Measurements from ENCODE around the gene TERB1. TPM values are rescaled to one million over a fixed set of nuclear protein-coding genes. Genes with fewer than 3 reads are reported as not detected.

Gene TERB1
- total RNA-seq, 4 donors from 2014 or later: not detected

- 33 to 51% methylated on average over 2 to 4 of the region's 4 CpGs for WGBS, 2 donors
- no peaks in the 10 kb centered on the region for H3K9me3 ChIP-seq
- H3K27ac ChIP-seq: no peak overlapping the region
- peaks cover 0 to 14% (median 0%) of the 10 kb centered on the region in 3 donors for H3K4me1 ChIP-seq
- H3K4me3 ChIP-seq: no peak overlapping the region
- H3K27me3 ChIP-seq: no peaks in the 10 kb centered on the region
- peaks cover 28 to 94% (median 72%) of the 10 kb centered on the region in 3 donors for H3K36me3 ChIP-seq
- DNase-seq: no peak
- intact Hi-C loops (cut with DNase I): no loop called here
- TF ChIP-seq CTCF (IDR thresholded peaks at IDR 0.05) (no peak), POLR2A (IDR thresholded peaks at IDR 0.05) (no peak)
Measured at GRCh38 chr16:66728804-66729203, 72.6 kb downstream of the TERB1 start.

- DNase-seq: no peak
- 28 to 29% methylated on average over 3 of the region's 3 CpGs for WGBS, 2 donors
- Histone ChIP-seq H3K4me3 (no peak overlapping the region), H3K36me3 (peaks cover 23 to 94% (median 71%) of the 10 kb centered on the region in 3 donors), H3K4me1 (peaks cover 0 to 14% (median 0%) of the 10 kb centered on the region in 3 donors), H3K27ac (no peak overlapping the region), H3K9me3 (no peaks in the 10 kb centered on the region), H3K27me3 (no peaks in the 10 kb centered on the region)
- intact Hi-C loops (cut with DNase I): no loop called here
- TF ChIP-seq POLR2A (IDR thresholded peaks at IDR 0.05): no peak
- peak; percentile 48 to 72 (median 62) for TF ChIP-seq CTCF (IDR thresholded peaks at IDR 0.05)
Measured at GRCh38 chr16:66728117-66728787, 73.1 kb downstream of the TERB1 start.

DNA sequence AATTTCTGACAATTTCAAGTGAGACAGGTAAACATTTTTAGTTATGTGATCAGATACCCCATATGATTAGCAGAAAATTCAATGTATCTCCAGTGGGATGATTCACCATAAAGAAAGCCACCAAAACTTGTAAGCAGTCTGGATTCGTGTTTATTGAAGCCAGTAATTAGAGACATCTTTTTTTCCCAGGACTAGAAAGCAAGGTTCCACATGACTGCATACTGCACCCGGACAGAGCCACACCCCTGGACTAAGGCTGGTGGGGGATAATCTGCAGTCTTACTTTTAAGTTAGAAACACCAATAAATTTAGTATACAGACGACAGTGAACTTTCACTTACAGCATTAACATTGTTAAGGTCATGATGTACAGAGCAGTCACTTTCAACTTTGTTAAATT is 80.6 kb downstream of the TERB1 start:
- H3K4me3 ChIP-seq: no peak overlapping the region
- H3K27ac ChIP-seq: no peak overlapping the region
- WGBS, 2 donors: 39 to 54% methylated on average over 3 of the region's 3 CpGs
- H3K9me3 ChIP-seq: no peaks in the 10 kb centered on the region
- peaks cover 22 to 76% (median 29%) of the 10 kb centered on the region in 3 donors for H3K36me3 ChIP-seq
- intact Hi-C loops (cut with DNase I): no loop called here
- TF ChIP-seq POLR2A (IDR thresholded peaks at IDR 0.05) (no peak), CTCF (IDR thresholded peaks at IDR 0.05) (no peak)
- H3K4me1 ChIP-seq: peaks cover 0 to 5% (median 0%) of the 10 kb centered on the region in 3 donors
- no peak for DNase-seq
- no peaks in the 10 kb centered on the region for H3K27me3 ChIP-seq

DNA sequence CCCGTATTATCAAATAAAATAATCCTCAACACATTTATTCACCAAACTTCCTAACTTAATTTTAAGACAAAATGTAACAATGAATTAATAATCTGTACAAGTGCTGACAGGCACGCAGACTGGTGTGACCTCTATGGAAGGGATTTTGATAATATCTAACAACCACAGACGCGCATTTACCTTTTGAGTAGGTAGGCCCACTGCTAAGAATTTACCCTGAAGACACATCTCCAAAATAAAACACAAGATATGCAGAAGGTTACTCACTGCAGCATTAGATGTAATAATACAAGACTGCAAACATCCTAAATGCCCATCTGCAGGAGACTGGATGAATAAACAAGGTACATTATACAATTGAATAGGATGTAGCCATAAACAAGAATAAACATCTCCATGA is 82.1 kb downstream of the TERB1 start:
- peaks cover 10 to 60% (median 15%) of the 10 kb centered on the region in 3 donors for H3K36me3 ChIP-seq
- WGBS, 2 donors: 88 to 94% methylated on average over 4 of the region's 4 CpGs
- H3K4me3 ChIP-seq: no peak overlapping the region
- H3K27ac ChIP-seq: no peak overlapping the region
- H3K9me3 ChIP-seq: no peaks in the 10 kb centered on the region
- no peaks in the 10 kb centered on the region for H3K27me3 ChIP-seq
- TF ChIP-seq CTCF (IDR thresholded peaks at IDR 0.05) (no peak), POLR2A (IDR thresholded peaks at IDR 0.05) (no peak)
- H3K4me1 ChIP-seq: peaks cover 0 to 11% (median 0%) of the 10 kb centered on the region in 3 donors
- DNase-seq: no peak
- intact Hi-C loops (cut with DNase I): no loop called here

DNA sequence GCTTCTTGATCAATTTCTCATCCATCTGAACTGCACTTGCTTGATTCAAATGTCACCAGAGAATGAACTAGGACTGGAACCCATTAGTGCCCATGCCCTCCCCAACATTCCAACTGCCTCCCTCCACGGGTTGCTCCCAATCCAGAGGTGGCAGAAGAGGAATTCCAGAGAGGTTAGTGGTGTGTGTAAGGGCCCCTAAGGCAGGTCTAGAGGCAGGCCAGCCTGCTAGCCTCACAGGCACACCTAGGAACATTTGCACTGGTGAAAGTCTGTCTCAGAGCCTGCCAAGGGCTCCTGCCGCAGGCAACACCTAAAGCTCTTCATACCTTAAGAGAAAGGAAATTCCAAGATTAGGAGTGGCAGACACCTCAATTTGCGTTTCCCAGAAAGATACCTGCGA is 83.6 kb downstream of the TERB1 start:
- DNase-seq: no peak
- H3K27ac ChIP-seq: no peak overlapping the region
- TF ChIP-seq POLR2A (IDR thresholded peaks at IDR 0.05) (no peak), CTCF (IDR thresholded peaks at IDR 0.05) (no peak)
- intact Hi-C loops (cut with DNase I): no loop called here
- WGBS, 2 donors: 43 to 87% methylated on average over 3 to 4 of the region's 4 CpGs
- peaks cover 5 to 46% (median 5%) of the 10 kb centered on the region in 3 donors for H3K36me3 ChIP-seq
- H3K9me3 ChIP-seq: no peaks in the 10 kb centered on the region
- H3K4me1 ChIP-seq: peaks cover 0 to 15% (median 0%) of the 10 kb centered on the region in 3 donors
- no peak overlapping the region for H3K4me3 ChIP-seq
- no peaks in the 10 kb centered on the region for H3K27me3 ChIP-seq
